ENCODE measurements around the gene IRAK1.

GRCh38 chrX:153974003-153974725 is 45.5 kb downstream of the IRAK1 start:
- TF ChIP-seq CTCF (IDR thresholded peaks at IDR 0.05; ENCODE audit: low read length) (no peak), EZH2 (optimal IDR thresholded peaks at IDR 0.05; ENCODE audit: low read depth, low read length) (no peak), EZH2phosphoT487 (IDR thresholded peaks at IDR 0.05; ENCODE audit: low read length) (no peak)

Measured in MM.1S (cell line).